ENCODE results near the gene BBS12. TPM values are rescaled to one million over a fixed set of nuclear protein-coding genes. Genes with fewer than 3 reads are reported as not detected.

The BBS12 gene
- total and polyA plus RNA-seq, 9 of the 15 experiments (the other 6 are each of a cell fraction or from before 2014, with no cell fraction given) = 2.7 to 6.5 (median 3.3) TPM

DNA sequence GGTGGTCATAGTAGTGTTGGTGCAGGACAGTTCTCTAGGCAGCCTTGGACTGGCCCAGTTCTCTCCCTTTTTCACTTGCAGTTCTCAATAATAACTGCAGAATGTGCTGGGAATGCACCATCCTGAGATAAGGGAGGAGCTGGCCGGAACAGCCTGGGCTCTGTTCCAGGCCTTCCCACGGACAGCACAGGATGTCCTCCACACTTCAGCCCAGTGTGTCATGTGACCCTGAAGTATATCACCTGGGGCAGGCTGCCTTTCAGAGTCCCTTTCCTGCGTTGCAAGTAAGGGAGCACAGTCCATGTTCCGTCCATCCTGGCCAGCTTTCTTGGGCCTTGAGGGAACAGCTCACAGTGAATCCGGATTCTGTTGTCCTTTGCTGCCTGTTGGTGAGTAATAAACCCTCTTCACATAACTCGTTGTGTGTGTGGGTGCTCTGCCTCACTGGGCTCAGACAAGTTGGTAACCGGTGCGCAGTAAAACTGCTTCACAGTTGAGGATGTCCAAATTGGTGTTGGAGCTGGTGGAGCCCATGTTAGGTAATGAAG lies 32.3 kb upstream of the BBS12 start (continued):
- TF ChIP-seq, protein P1, sequence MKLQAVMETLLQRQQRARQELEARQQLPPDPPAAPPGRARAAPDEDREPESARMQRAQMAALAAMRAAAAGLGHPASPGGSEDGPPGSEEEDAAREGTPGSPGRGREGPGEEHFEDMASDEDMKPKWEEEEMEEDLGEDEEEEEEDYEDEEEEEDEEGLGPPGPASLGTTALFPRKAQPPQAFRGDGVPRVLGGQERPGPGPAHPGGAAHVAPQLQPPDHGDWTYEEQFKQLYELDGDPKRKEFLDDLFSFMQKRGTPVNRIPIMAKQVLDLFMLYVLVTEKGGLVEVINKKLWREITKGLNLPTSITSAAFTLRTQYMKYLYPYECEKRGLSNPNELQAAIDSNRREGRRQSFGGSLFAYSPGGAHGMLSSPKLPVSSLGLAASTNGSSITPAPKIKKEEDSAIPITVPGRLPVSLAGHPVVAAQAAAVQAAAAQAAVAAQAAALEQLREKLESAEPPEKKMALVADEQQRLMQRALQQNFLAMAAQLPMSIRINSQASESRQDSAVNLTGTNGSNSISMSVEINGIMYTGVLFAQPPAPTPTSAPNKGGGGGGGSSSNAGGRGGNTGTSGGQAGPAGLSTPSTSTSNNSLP (IDR thresholded peaks at IDR 0.05; ENCODE audit: borderline replicate concordance, low read depth, low read length) = no peak
- no peak; the same call in 1 of the 2 replicates for TF ChIP-seq ARID1B (IDR thresholded peaks at IDR 0.05)
- 0 out of 2 replicates have a peak, but pooled peaks have one; percentile 22 for TF ChIP-seq SMAD4 (CRISPR knock-in tag; conservative IDR thresholded peaks at IDR 0.05)
- TF ChIP-seq, protein P2, sequence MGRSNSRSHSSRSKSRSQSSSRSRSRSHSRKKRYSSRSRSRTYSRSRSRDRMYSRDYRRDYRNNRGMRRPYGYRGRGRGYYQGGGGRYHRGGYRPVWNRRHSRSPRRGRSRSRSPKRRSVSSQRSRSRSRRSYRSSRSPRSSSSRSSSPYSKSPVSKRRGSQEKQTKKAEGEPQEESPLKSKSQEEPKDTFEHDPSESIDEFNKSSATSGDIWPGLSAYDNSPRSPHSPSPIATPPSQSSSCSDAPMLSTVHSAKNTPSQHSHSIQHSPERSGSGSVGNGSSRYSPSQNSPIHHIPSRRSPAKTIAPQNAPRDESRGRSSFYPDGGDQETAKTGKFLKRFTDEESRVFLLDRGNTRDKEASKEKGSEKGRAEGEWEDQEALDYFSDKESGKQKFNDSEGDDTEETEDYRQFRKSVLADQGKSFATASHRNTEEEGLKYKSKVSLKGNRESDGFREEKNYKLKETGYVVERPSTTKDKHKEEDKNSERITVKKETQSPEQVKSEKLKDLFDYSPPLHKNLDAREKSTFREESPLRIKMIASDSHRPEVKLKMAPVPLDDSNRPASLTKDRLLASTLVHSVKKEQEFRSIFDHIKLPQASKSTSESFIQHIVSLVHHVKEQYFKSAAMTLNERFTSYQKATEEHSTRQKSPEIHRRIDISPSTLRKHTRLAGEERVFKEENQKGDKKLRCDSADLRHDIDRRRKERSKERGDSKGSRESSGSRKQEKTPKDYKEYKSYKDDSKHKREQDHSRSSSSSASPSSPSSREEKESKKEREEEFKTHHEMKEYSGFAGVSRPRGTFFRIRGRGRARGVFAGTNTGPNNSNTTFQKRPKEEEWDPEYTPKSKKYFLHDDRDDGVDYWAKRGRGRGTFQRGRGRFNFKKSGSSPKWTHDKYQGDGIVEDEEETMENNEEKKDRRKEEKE (IDR thresholded peaks at IDR 0.05; ENCODE audit: borderline replicate concordance in 1 of 2, control insufficient read depth in 1 of 2, low read depth in 2 of 2, low read length in 1 of 2) = no peak
- no peak for TF ChIP-seq PHB (CRISPR knock-in tag; IDR thresholded peaks at IDR 0.05)
- no peak for TF ChIP-seq ETV6 (IDR thresholded peaks at IDR 0.05; ENCODE audit: borderline replicate concordance in 1 of 2, low read depth in 2 of 2, low read length in 1 of 2)
- no peak for TF ChIP-seq ETV6 (CRISPR knock-in tag; IDR thresholded peaks at IDR 0.05; ENCODE audit: borderline replicate concordance)
- TF ChIP-seq CHD1 (IDR thresholded peaks at IDR 0.05; ENCODE audit: low read length) = no peak
- TF ChIP-seq EGR1 (conservative IDR thresholded peaks at IDR 0.05) = no peak; the same call in 1 of the 2 replicates
- TF ChIP-seq, protein P3, sequence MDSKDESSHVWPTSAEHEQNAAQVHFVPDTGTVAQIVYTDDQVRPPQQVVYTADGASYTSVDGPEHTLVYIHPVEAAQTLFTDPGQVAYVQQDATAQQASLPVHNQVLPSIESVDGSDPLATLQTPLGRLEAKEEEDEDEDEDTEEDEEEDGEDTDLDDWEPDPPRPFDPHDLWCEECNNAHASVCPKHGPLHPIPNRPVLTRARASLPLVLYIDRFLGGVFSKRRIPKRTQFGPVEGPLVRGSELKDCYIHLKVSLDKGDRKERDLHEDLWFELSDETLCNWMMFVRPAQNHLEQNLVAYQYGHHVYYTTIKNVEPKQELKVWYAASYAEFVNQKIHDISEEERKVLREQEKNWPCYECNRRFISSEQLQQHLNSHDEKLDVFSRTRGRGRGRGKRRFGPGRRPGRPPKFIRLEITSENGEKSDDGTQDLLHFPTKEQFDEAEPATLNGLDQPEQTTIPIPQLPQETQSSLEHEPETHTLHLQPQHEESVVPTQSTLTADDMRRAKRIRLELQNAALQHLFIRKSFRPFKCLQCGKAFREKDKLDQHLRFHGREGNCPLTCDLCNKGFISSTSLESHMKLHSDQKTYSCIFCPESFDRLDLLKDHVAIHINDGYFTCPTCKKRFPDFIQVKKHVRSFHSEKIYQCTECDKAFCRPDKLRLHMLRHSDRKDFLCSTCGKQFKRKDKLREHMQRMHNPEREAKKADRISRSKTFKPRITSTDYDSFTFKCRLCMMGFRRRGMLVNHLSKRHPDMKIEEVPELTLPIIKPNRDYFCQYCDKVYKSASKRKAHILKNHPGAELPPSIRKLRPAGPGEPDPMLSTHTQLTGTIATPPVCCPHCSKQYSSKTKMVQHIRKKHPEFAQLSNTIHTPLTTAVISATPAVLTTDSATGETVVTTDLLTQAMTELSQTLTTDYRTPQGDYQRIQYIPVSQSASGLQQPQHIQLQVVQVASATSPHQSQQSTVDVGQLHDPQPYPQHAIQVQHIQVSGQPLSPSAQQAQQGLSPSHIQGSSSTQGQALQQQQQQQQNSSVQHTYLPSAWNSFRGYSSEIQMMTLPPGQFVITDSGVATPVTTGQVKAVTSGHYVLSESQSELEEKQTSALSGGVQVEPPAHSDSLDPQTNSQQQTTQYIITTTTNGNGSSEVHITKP (IDR thresholded peaks at IDR 0.05; ENCODE audit: partially characterized antibody) = peak; percentile 88
- no peak for TF ChIP-seq GTF2F1 (IDR thresholded peaks at IDR 0.05; ENCODE audit: low read depth, low read length)
- no peak for TF ChIP-seq MED1 (CRISPR knock-in tag; IDR thresholded peaks at IDR 0.05; ENCODE audit: borderline replicate concordance)
- TF ChIP-seq, protein P4, sequence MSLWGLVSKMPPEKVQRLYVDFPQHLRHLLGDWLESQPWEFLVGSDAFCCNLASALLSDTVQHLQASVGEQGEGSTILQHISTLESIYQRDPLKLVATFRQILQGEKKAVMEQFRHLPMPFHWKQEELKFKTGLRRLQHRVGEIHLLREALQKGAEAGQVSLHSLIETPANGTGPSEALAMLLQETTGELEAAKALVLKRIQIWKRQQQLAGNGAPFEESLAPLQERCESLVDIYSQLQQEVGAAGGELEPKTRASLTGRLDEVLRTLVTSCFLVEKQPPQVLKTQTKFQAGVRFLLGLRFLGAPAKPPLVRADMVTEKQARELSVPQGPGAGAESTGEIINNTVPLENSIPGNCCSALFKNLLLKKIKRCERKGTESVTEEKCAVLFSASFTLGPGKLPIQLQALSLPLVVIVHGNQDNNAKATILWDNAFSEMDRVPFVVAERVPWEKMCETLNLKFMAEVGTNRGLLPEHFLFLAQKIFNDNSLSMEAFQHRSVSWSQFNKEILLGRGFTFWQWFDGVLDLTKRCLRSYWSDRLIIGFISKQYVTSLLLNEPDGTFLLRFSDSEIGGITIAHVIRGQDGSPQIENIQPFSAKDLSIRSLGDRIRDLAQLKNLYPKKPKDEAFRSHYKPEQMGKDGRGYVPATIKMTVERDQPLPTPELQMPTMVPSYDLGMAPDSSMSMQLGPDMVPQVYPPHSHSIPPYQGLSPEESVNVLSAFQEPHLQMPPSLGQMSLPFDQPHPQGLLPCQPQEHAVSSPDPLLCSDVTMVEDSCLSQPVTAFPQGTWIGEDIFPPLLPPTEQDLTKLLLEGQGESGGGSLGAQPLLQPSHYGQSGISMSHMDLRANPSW (CRISPR knock-in tag; IDR thresholded peaks at IDR 0.05) = no peak

All from K562 (cell line).